ENCODE data around the gene PTPRG.

DNA sequence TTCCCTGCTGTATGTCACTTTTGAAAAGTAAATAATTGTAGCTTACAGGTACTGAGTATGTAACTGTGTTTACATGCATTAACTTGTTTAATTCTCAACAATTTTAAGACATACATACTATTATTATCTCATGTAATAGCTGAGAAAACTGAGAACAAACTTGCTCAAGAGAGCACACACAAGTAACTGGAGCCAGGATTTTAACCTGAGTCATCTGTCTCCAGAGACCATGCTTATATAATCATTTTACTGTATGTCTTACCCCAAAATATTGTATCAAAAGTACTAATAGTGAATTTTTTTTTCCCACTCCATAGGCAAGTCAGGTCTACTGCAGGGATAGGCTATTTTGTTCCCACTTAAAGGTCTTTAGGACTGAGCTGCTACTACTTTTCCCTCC is 716.6 kb downstream of the PTPRG start:
- TF ChIP-seq POLR2A (IDR thresholded peaks at IDR 0.05; ENCODE audit: low read depth, low read length) = no peak
- no peak for TF ChIP-seq TAF1 (IDR thresholded peaks at IDR 0.05; ENCODE audit: borderline replicate concordance, low read depth, low read length)
- TF ChIP-seq POLR2AphosphoS5 (IDR thresholded peaks at IDR 0.05; ENCODE audit: low read depth, low read length) = no peak
